Stimulated activated CD8-positive, alpha-beta memory T cell treated with anti-CD3 and anti-CD28 coated beads, Interleukin-4, amount 100 ng/mL, for 1 hour (primary cell): ENCODE measurements around the gene LTA.

ENCODE experiments used
- DNase-seq, 2 donors: peaks; one replicate each; pipeline ENCODE4 v3.0.0-alpha.2; 2020; ENCODE audit warnings: low read depth in 2 of 2, low spot score in 1 of 2

Gene LTA, protein sequence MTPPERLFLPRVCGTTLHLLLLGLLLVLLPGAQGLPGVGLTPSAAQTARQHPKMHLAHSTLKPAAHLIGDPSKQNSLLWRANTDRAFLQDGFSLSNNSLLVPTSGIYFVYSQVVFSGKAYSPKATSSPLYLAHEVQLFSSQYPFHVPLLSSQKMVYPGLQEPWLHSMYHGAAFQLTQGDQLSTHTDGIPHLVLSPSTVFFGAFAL

GRCh38 chr6:31572041-31572911 lies at the start of gene LTA:
LTA (plus strand) TSS chr6:31572289; CDS start chr6:31572743, 454 bp downstream.
- DNase-seq: peak in 1 of 2 donors; percentile 54

GRCh38 chr6:31525553-31525931 lies 46.5 kb upstream of the LTA start:
- no peak for DNase-seq

DNA sequence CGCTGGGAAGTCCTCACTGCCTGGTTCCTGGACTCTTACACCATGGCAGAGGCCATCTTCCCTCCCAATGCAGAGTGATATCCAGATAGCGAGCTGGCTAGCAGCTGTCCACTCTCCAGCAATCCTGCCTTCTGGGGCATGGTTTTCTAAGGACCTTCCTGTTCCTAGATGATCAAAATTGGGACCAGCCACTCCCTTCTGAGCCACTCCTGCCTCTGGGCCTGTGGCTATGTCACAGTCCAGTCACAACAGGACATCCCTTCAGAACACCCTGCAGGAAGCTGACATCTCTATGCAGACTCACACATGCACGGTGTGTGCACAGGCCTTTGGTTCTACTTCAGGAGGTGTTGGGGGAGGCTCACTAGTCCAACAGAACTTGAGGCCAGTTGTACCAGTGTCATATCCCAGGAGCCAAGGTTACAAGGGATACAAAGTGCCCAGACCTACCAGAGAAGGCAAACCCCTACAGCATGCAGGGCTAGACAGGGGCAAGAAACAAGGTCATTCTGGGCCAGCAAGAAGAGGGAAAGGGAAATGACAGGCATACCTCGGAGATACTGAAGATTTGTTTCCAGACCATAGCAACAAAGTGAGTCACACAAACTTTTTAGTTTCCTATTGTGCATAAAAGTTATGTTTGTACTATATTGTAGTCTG lies 46.0 kb upstream of the LTA start:
- DNase-seq: no peak

DNA sequence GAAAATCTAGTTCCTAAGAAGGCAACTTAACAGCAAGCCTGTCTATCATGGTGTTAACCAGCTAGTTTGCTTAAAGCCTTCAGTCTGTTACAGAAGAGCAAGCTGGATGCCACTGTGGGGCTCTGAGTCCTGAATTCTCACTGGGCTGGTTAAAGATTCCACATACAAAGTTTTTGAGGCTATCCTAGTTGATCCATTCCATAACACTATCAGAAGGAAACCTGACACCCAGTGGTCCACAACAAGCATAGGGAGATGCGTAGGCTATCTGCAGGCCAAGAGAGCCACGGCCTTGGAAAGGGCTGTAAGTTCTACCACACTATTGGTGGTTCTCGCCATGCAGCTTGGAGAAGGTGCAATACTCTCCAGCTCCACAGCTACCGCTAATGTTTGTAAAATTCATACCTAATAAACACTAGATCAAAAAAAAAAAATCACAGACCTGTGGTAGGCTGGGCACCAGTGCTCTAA lies 43.7 kb upstream of the LTA start:
- no peak for DNase-seq

DNA sequence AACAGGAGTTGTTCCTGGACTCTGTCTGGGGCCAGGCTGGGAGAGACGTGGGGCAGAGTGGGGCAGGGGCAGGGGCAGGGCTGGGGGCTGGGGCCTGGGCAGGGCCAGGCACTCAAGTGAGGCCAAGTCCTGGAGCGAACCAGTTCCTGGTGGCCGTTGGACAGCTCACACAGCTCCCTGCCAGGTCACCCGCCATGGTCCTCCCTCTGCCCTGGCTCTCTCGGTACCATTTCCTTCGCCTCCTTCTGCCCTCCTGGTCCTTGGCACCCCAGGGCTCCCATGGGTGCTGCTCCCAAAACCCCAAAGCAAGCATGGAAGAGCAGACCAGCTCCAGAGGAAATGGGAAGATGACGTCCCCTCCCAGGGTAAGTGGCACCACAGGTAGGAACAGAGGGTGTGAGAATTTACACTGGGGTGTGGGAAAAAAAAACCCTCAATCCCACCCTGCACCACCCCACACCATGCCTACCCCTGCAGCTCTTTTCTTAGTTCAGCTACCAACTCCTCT lies 43.2 kb upstream of the LTA start, which contains the start of gene MCCD1:
MCCD1 (plus strand) TSS at position 142 of the 508 bp plus-strand sequence; CDS start at position 195, 53 bp downstream.
- DNase-seq: no peak

- no peak for DNase-seq
Measured at GRCh38 chr6:31529329-31530150, 42.5 kb upstream of the LTA start.

DNA sequence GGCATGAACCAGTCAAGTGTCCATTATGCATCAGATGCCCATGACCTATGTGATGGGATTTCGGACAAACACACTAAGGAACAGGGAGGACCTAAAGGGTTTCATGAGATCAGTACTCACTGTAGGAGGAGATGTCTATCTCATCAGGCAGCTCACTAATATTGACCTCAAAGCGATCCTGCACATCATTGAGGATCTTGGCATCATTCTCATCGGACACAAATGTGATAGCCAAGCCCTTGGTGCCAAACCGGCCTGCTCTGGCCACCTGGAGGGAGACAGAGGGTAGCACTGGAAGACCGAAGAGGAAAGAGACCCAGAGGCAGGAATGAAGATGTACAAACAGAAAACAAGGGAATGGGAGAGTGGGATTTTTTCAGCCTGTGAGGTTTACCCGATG lies 41.4 kb upstream of the LTA start:
- DNase-seq: no peak

GRCh38 chr6:31531162-31531561 lies 40.9 kb upstream of the LTA start:
- DNase-seq: no peak

GRCh38 chr6:31531771-31532643 lies 40.1 kb upstream of the LTA start:
- no peak for DNase-seq

DNA sequence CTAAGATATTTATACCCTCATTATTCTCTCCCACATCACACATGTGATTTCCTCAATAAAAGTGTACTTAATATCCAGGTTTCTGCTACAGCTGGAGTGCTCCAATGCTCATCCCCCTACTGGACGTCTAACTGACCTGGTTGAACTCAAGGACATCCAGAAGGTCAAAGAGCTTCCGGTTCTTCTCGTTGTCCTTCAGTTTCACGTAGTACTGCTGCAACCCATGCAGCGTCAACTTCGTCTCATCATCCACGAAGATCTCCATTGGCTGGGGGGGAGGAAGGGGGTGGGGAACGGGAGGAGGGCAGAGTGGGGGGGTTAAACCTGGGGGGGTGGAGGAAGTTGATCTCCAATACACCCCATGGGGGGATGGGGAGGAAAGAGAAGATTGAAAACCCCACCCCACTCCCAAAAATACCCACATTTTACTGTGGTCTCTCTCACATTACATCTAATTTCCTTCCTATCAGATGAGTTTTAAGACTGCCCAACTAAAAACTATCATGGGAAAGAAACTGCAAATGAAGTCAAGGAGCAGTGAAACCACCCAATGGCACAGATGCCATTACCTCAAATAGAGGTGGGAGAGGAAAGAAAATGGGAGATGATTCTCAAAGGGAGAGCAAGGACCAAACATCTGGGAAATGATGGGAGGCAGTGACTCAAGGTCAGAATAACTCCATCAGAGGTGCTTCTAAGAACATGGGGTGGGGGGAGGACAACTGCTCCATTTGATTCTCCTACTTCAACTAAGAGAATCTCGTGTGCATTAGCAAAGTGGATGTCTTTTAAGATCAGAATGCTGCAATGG lies 39.2 kb upstream of the LTA start:
- no peak for DNase-seq

DNA sequence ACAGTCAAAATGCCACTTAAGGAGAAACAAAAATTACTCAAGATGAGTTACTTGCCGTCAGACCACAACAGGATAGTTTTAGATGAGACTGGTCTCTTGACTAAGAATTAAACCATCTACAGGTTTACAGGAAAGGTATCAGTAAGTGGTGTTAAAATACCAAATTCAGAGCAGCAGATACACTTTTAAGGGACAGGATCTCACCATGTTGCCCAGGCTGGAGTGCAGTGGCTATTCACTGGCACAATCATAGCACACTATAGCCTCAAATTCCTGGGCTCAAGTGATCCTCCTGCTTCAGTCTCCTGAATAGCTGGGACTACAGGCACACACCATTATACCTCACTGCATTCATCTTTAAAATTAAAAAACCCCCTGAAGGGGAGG lies 38.6 kb upstream of the LTA start:
- no peak for DNase-seq

- DNase-seq: no peak
Measured at GRCh38 chr6:31534011-31534410, 38.1 kb upstream of the LTA start.

GRCh38 chr6:31534521-31535040 lies 37.5 kb upstream of the LTA start:
- no peak for DNase-seq

GRCh38 chr6:31535538-31536324 lies 36.4 kb upstream of the LTA start:
- no peak for DNase-seq

- no peak for DNase-seq
Measured at GRCh38 chr6:31538805-31539400, 33.2 kb upstream of the LTA start.

- DNase-seq: no peak
Measured at GRCh38 chr6:31540640-31541039, 31.4 kb upstream of the LTA start.

GRCh38 chr6:31541059-31541657 lies 30.9 kb upstream of the LTA start:
- DNase-seq: peak; percentile 25 to 38
